ENCODE data around the gene EME2. TPM values are rescaled to one million over a fixed set of nuclear protein-coding genes. Genes with fewer than 3 reads are reported as not detected.

The EME2 gene
- total RNA-seq, 2 experiments from 2014 or later = 23.5 to 24.7 TPM

GRCh38 chr16:1787322-1788094, 14.9 kb downstream of the EME2 start:
- no peak for DNase-seq
- H3K4me1 Mint-ChIP-seq = peaks cover 13% of the 10 kb centered on the region
- no peaks in the 10 kb centered on the region for H3K9me3 Mint-ChIP-seq

GRCh38 chr16:1788095-1788707, 15.6 kb downstream of the EME2 start:
- Mint-ChIP-seq H3K4me1 (peaks cover 13% of the 10 kb centered on the region), H3K36me3 (ENCODE audit: low read depth) (peaks cover 10% of the 10 kb centered on the region), H3K9me3 (no peaks in the 10 kb centered on the region), H3K27ac (no peak overlapping the region), H3K27me3 (no peaks in the 10 kb centered on the region), H3K4me3 (no peak overlapping the region)
- no peak for DNase-seq
- CTCF ChIA-PET = no interaction called here
- POLR2A ChIA-PET = no interaction called here

More at GRCh38 chr16:1787322-1788094, 14.9 kb downstream of the EME2 start:
- Mint-ChIP-seq H3K4me3 (no peak overlapping the region), H3K27me3 (no peaks in the 10 kb centered on the region), H3K36me3 (ENCODE audit: low read depth) (peaks cover 10% of the 10 kb centered on the region), H3K27ac (no peak overlapping the region)
- ChIA-PET POLR2A (no interaction called here), CTCF (no interaction called here)

- Mint-ChIP-seq H3K4me3 (no peak overlapping the region), H3K27ac (no peak overlapping the region), H3K36me3 (ENCODE audit: low read depth) (peaks cover 7% of the 10 kb centered on the region), H3K9me3 (no peaks in the 10 kb centered on the region), H3K4me1 (peaks cover 8% of the 10 kb centered on the region), H3K27me3 (no peaks in the 10 kb centered on the region)
- ChIA-PET POLR2A (no interaction called here), CTCF (no interaction called here)
- DNase-seq = no peak
These were observed 16.1 kb downstream of the EME2 start for GRCh38 chr16:1788708-1789100.

- H3K36me3 Mint-ChIP-seq (ENCODE audit: low read depth) = peaks cover 7% of the 10 kb centered on the region
- peaks cover 5% of the 10 kb centered on the region for H3K4me1 Mint-ChIP-seq
- ChIA-PET POLR2A (no interaction called here), CTCF (no interaction called here)
- H3K27ac Mint-ChIP-seq = no peak overlapping the region
- H3K27me3 Mint-ChIP-seq = no peaks in the 10 kb centered on the region
- H3K9me3 Mint-ChIP-seq = no peaks in the 10 kb centered on the region
- no peak for DNase-seq
- no peak overlapping the region for H3K4me3 Mint-ChIP-seq
These were observed 17.0 kb downstream of the EME2 start for GRCh38 chr16:1789643-1790045.

- H3K27ac Mint-ChIP-seq = no peak overlapping the region
- H3K9me3 Mint-ChIP-seq = no peaks in the 10 kb centered on the region
- ChIA-PET POLR2A (interaction anchor here (1.7 kb wide), 1 partner anchor 8 kb away, joined by 5 read pairs; the partner anchor contains the start of genes NUBP2 and SPSB3), CTCF (no interaction called here)
- H3K4me3 Mint-ChIP-seq = no peak overlapping the region
- H3K4me1 Mint-ChIP-seq = peaks cover 3% of the 10 kb centered on the region
- DNase-seq = no peak
- peaks cover 4% of the 10 kb centered on the region for H3K36me3 Mint-ChIP-seq (ENCODE audit: low read depth)
- no peaks in the 10 kb centered on the region for H3K27me3 Mint-ChIP-seq
These were observed 17.6 kb downstream of the EME2 start for GRCh38 chr16:1790261-1790610.

GRCh38 chr16:1790611-1791255, 18.1 kb downstream of the EME2 start:
- CTCF ChIA-PET = no interaction called here
- POLR2A ChIA-PET = interaction anchor here (1.7 kb wide), 1 partner anchor 8 kb away, joined by 5 read pairs; the partner anchor contains the start of genes NUBP2 and SPSB3

GRCh38 chr16:1791256-1791942, 18.8 kb downstream of the EME2 start:
- ChIA-PET CTCF (no interaction called here), POLR2A (interaction anchor here (1.7 kb wide), 1 partner anchor 9 kb away, joined by 5 read pairs; the partner anchor contains the start of genes NUBP2 and SPSB3)
- peaks cover 4% of the 10 kb centered on the region for H3K36me3 Mint-ChIP-seq (ENCODE audit: low read depth)
- H3K9me3 Mint-ChIP-seq = no peaks in the 10 kb centered on the region
- DNase-seq = no peak
- no peak overlapping the region for H3K27ac Mint-ChIP-seq
- no peaks in the 10 kb centered on the region for H3K27me3 Mint-ChIP-seq
- H3K4me1 Mint-ChIP-seq = peaks cover 1% of the 10 kb centered on the region
- H3K4me3 Mint-ChIP-seq = no peak overlapping the region

More at GRCh38 chr16:1790611-1791255, 18.1 kb downstream of the EME2 start:
- no peak overlapping the region for H3K4me3 Mint-ChIP-seq
- no peaks in the 10 kb centered on the region for H3K9me3 Mint-ChIP-seq
- H3K36me3 Mint-ChIP-seq (ENCODE audit: low read depth) = peaks cover 4% of the 10 kb centered on the region
- peaks cover 1% of the 10 kb centered on the region for H3K4me1 Mint-ChIP-seq
- no peaks in the 10 kb centered on the region for H3K27me3 Mint-ChIP-seq
- no peak for DNase-seq
- H3K27ac Mint-ChIP-seq = no peak overlapping the region

- Mint-ChIP-seq H3K27ac (no peak overlapping the region), H3K27me3 (no peaks in the 10 kb centered on the region), H3K4me1 (peaks cover 1% of the 10 kb centered on the region), H3K36me3 (ENCODE audit: low read depth) (peaks cover 4% of the 10 kb centered on the region), H3K4me3 (no peak overlapping the region), H3K9me3 (peaks cover under 1% of the 10 kb centered on the region)
- POLR2A ChIA-PET = interaction anchor here (1.1 to 1.7 kb wide), 3 partner anchors 10 to 35 kb away, joined by 3 to 5 read pairs (median 5); partner anchors contain the start of genes FAHD1, NUBP2 and SPSB3
- CTCF ChIA-PET = no interaction called here
- DNase-seq = no peak
These were observed 19.6 kb downstream of the EME2 start for GRCh38 chr16:1791943-1792812.

GRCh38 chr16:1792836-1793577, 20.4 kb downstream of the EME2 start:
- H3K4me1 Mint-ChIP-seq = peaks cover 1% of the 10 kb centered on the region
- H3K9me3 Mint-ChIP-seq = peaks cover 2% of the 10 kb centered on the region
- no peaks in the 10 kb centered on the region for H3K27me3 Mint-ChIP-seq
- DNase-seq = no peak
- H3K27ac Mint-ChIP-seq = no peak overlapping the region
- peaks cover 4% of the 10 kb centered on the region for H3K36me3 Mint-ChIP-seq (ENCODE audit: low read depth)
- ChIA-PET CTCF (no interaction called here), POLR2A (interaction anchor here (1.1 to 1.4 kb wide), 2 partner anchors 10 to 34 kb away, joined by 3 to 5 read pairs; partner anchors contain the start of genes FAHD1, NUBP2 and SPSB3)
- no peak overlapping the region for H3K4me3 Mint-ChIP-seq

GRCh38 chr16:1793578-1794220, 21.1 kb downstream of the EME2 start, which contains the start of gene IGFALS:
IGFALS (minus strand) TSS chr16:1793705; CDS start chr16:1793652, 53 bp downstream.
- peaks cover 1% of the 10 kb centered on the region for H3K4me1 Mint-ChIP-seq
- ChIA-PET POLR2A (interaction anchor here (1.1 to 1.4 kb wide), 2 partner anchors 11 to 33 kb away, joined by 3 to 5 read pairs; partner anchors contain the start of genes FAHD1, NUBP2 and SPSB3), CTCF (interaction anchor here (0.6 kb wide), 1 partner anchor 34 kb away, joined by 3 read pairs; no protein-coding TSS in a partner anchor)
- no peak for DNase-seq
- H3K4me3 Mint-ChIP-seq = no peak within 1 kb of the TSS
- H3K27me3 Mint-ChIP-seq = no peaks in the 10 kb centered on the region
- H3K27ac Mint-ChIP-seq = no peak within 1 kb of the TSS
- H3K9me3 Mint-ChIP-seq = peaks cover 2% of the 10 kb centered on the region
- peaks cover 4% of the 10 kb centered on the region for H3K36me3 Mint-ChIP-seq (ENCODE audit: low read depth)

- no peaks in the 10 kb centered on the region for H3K4me1 Mint-ChIP-seq
- H3K36me3 Mint-ChIP-seq (ENCODE audit: low read depth) = peaks cover 4% of the 10 kb centered on the region
- H3K4me3 Mint-ChIP-seq = no peak overlapping the region
- peaks cover 9% of the 10 kb centered on the region for H3K9me3 Mint-ChIP-seq
- no peak for DNase-seq
- H3K27me3 Mint-ChIP-seq = no peaks in the 10 kb centered on the region
- ChIA-PET POLR2A (interaction anchor here (0.6 kb wide), 1 partner anchor 21 kb away, joined by 3 read pairs; no protein-coding TSS in a partner anchor), CTCF (interaction anchor here (0.6 kb wide), 1 partner anchor 33 kb away, joined by 3 read pairs; no protein-coding TSS in a partner anchor)
- H3K27ac Mint-ChIP-seq = no peak overlapping the region
These were observed 21.7 kb downstream of the EME2 start for GRCh38 chr16:1794221-1794871.
